Coronary artery (tissue), 2 donors: ENCODE results near the gene CDCP2.

ENCODE experiments used
- DNase-seq: peaks from one replicate; pipeline ENCODE4 v3.0.0-alpha.2; 2017; ENCODE audit warnings: low spot score
- H3K27ac ChIP-seq, 2 donors: fragments of 200-600 bp; sonication (generic); one replicate each; pipeline ENCODE4 v1.5.1; 2016 to 2019
- H3K4me3 ChIP-seq: fragments of 200-600 bp; sonication (generic); 2 replicates; pipeline ENCODE4 v1.5.1; 2016; ENCODE audit warnings: mild to moderate bottlenecking, moderate library complexity
- CTCF ChIP-seq: fragments of 200-600 bp; sonication (generic); IDR thresholded peaks from one replicate; pipeline ENCODE4 v1.5.1; 2019; ENCODE audit warnings: antibody characterized with exemption

Gene CDCP2

GRCh38 chr1:54190526-54190925 lies 37.7 kb upstream of the CDCP2 start:
- no peak overlapping the region for H3K27ac ChIP-seq
- DNase-seq = no peak

GRCh38 chr1:54188291-54188690 lies 35.5 kb upstream of the CDCP2 start:
- no peak for TF ChIP-seq CTCF
- H3K4me3 ChIP-seq = no peak overlapping the region
- DNase-seq = no peak

More at GRCh38 chr1:54190526-54190925, 37.7 kb upstream of the CDCP2 start:
- H3K4me3 ChIP-seq = no peak overlapping the region
- no peak for TF ChIP-seq CTCF

GRCh38 chr1:54186056-54186455 lies 33.3 kb upstream of the CDCP2 start:
- no peak overlapping the region for H3K27ac ChIP-seq
- no peak overlapping the region for H3K4me3 ChIP-seq
- no peak for TF ChIP-seq CTCF
- no peak for DNase-seq

More at GRCh38 chr1:54188291-54188690, 35.5 kb upstream of the CDCP2 start:
- no peak overlapping the region for H3K27ac ChIP-seq

GRCh38 chr1:54180701-54181360 lies 28.0 kb upstream of the CDCP2 start:
- Histone ChIP-seq H3K4me3 (no peak overlapping the region), H3K27ac (no peak overlapping the region)
- no peak for DNase-seq
- TF ChIP-seq CTCF = no peak

- H3K27ac ChIP-seq = no peak overlapping the region
- no peak for TF ChIP-seq CTCF
- DNase-seq = no peak
- H3K4me3 ChIP-seq = no peak overlapping the region
These were observed 25.7 kb upstream of the CDCP2 start for GRCh38 chr1:54178296-54179070.

GRCh38 chr1:54177726-54178125 lies 24.9 kb upstream of the CDCP2 start:
- TF ChIP-seq CTCF = no peak
- Histone ChIP-seq H3K27ac (no peak overlapping the region), H3K4me3 (no peak overlapping the region)
- no peak for DNase-seq
